GM19452 (cell line): ENCODE data around the gene IKBIP.
"Not testable (repeated sequence)": the region's sequence is repeated elsewhere in the genome, so short reads cannot be mapped to it uniquely, and the experiment has no call there.

Experiments
- ATAC-seq: cut with Tn5 transposase; IDR thresholded peaks from one replicate; pipeline ENCODE4 v1.9.1; 2021; ENCODE audit not compliant: unreplicated experiment

Gene IKBIP

DNA sequence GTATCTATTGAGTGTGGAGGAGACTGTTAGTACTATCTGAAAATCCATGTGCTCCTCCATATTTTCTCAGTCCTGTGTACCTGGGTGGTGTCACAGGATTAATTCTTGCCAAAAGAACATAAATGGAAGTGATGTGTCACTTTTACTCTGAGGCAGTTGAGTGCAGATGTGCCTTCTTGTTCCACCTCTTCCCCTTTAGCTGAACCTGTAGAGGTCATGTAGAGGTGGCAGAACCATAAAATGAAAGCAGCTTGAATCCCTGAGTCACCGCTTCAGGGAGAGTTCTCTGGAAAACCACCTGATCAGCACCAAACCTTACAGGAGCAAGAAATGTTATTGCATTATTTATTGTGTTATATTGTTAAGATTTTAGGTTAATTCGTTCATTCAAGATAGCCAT, 65.8 kb downstream of the IKBIP start:
- no peak for ATAC-seq

DNA sequence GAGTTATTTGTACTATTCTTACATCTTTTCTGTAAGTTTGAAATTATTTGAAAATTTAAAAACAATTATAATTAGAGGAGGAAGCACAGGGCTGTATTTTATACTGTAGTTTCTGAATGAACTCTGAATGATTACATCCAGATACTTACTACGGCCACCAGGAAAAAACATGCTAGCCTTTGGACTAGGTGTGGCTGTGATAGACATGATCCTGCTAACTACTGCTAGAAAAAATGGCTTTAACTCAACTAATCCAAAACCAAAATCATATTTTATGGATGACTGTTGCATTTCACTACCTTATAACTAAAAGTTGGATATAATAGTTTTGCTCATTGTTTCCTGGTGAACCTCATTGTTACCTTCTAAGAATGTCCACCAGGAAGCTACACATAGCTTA, 66.2 kb downstream of the IKBIP start:
- ATAC-seq: no peak

DNA sequence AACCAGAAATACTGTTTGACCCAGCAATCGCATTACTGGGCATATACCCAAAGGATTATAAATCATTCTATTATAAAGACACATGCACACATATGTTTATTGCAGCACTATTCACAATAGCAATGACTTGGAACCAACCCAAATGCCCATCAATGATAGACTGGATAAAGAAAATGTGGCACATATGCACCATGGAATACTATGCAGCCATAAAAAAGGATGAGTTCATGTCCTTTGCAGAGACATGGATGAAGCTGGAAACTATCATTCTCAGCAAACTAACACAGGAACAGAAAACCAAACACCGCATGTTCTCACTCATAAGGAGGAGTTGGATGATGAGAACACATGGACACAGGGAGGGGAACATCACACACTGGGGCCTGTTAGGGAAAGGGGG, 67.8 kb downstream of the IKBIP start:
- ATAC-seq: not testable (repeated sequence)

DNA sequence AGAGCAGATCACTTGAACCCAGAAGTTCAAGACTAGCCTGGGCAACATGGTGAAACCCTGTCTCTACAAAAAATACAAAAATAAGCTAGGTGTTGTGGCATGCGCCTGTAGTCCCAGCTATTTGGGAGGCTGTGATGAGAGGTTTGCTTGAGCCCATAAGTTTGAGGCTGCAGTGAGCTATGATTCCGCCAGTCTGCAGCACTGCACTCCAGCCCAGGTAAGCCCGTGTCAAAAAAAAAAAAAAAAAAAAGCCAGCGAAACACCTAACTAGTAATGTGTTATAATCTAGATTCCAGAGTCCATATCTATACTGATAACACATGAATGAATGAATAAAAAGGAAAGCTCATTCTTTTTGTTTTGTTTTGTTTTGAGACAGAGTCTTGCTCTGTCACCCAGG, 69.6 kb downstream of the IKBIP start:
- ATAC-seq: no peak
